Vagina (tissue), 2 donors: Measurements from ENCODE around the gene P2RY8. TPM values are rescaled to one million over a fixed set of nuclear protein-coding genes. Genes with fewer than 3 reads are reported as not detected.

Experiments used
- DNase-seq, 2 donors: peaks; one replicate each; pipeline ENCODE4 v3.0.0-alpha.2; 2017; ENCODE audit errors: extremely low spot score in 2 of 2
- H3K27ac ChIP-seq: fragments of 200-600 bp; sonication (generic); one replicate; pipeline ENCODE4 v1.5.1; 2019
- H3K27me3 ChIP-seq: fragments of 200-600 bp; sonication (generic); one replicate; pipeline ENCODE4 v1.5.1; 2019
- H3K36me3 ChIP-seq, 2 donors: fragments of 200-600 bp; sonication (generic); one replicate each; pipeline ENCODE4 v1.5.1; 2017 to 2019
- H3K4me1 ChIP-seq: fragments of 200-600 bp; sonication (generic); one replicate; pipeline ENCODE4 v1.5.1; 2019
- H3K4me3 ChIP-seq, 2 donors: fragments of 200-600 bp; sonication (generic); 1 replicate in 1 of 2; 2 replicates in 1 of 2; pipeline ENCODE4 v1.5.1; 2016 to 2019
- H3K9me3 ChIP-seq: fragments of 200-600 bp; sonication (generic); one replicate; pipeline ENCODE4 v1.5.1; 2019
- POLR2A ChIP-seq, 2 donors: fragments of 450-650 bp; IDR thresholded peaks; one replicate each; pipeline ENCODE4 v1.6.1; 2017; ENCODE audit warnings: antibody characterized with exemption in 2 of 2, mild to moderate bottlenecking in 2 of 2, moderate library complexity in 2 of 2
- POLR2AphosphoS5 ChIP-seq, 2 donors: sonication (generic); formaldehyde crosslinking; IDR thresholded peaks; one replicate each; pipeline ENCODE4 v1.9.0; 2017; ENCODE audit warnings: antibody characterized with exemption in 2 of 2, mild to moderate bottlenecking in 2 of 2, low read depth in 1 of 2; ENCODE audit not compliant: insufficient read depth in 1 of 2
- intact Hi-C: fragments of 100-400 bp; cut with DNase I; formaldehyde crosslinking; loops from one replicate; pipeline ENCODE4 v1.15.1; 2023
- total RNA-seq: library from RNA; depleted of rRNA; stranded (reverse); fragments of >200 nt; gene quantifications from one replicate; pipeline ENCODE4 v1.2.3, GENCODE V29; 2016
- TF ChIP-seq, protein P1 (sequence below), 3 experiments: fragments of 450-650 bp in 2 of 3; fragments of 200-600 bp in 1 of 3; sonication (generic) in 1 of 3; IDR thresholded peaks; one replicate each; pipeline ENCODE4 v1.5.1; 2017 to 2019; ENCODE audit warnings: antibody characterized with exemption in 3 of 3, mild to moderate bottlenecking in 2 of 3, moderate library complexity in 2 of 3

P2RY8 gene
- total RNA-seq, 1 donor from 2014 or later = 0.74 TPM

DNA sequence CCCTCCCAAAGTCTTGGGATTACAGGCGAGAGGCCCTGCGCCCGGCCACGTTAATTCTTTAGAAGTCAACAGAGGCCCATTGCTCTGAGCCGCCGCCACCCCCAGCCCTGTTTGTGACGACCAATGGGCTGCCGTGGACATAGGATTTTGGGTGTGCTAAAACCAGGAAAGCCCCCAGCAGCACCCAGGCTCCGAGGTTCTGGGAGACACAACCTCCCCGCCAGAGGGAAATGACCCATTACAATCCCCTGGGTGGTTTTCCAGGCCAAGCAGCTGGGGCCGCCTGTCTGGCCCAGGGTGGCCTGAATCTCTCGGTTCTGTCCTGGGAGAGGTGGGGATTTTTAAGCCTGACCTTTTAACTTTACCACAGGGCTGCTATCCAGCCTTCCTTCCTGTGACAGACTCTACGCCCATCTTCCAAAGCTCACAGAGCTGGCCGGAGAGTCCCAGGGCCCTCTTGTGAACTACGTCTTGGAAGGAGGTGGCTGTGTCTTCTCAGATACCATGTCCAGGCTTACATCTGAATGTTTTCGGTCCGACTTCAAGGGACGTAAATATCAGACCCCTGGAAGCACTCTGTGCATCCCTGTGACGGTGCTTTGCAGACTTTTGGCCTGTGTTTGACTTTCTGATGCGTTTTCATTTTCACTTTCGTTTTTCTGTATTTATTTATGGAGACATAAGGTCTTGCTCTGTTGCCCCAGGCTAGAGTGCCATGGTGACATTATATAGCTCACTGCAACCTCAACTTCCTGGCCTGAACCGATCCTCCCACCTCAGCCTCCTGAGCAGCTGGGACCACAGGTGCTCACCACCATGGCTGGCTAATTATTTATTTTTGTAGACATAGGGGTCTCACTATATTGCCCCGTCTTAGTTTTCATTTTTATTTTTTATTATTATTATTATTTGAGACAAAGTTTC lies 36.0 kb downstream of the P2RY8 start:
- no peaks in the 10 kb centered on the region for H3K4me1 ChIP-seq
- TF ChIP-seq, protein P1, sequence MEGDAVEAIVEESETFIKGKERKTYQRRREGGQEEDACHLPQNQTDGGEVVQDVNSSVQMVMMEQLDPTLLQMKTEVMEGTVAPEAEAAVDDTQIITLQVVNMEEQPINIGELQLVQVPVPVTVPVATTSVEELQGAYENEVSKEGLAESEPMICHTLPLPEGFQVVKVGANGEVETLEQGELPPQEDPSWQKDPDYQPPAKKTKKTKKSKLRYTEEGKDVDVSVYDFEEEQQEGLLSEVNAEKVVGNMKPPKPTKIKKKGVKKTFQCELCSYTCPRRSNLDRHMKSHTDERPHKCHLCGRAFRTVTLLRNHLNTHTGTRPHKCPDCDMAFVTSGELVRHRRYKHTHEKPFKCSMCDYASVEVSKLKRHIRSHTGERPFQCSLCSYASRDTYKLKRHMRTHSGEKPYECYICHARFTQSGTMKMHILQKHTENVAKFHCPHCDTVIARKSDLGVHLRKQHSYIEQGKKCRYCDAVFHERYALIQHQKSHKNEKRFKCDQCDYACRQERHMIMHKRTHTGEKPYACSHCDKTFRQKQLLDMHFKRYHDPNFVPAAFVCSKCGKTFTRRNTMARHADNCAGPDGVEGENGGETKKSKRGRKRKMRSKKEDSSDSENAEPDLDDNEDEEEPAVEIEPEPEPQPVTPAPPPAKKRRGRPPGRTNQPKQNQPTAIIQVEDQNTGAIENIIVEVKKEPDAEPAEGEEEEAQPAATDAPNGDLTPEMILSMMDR (IDR thresholded peaks at IDR 0.05) = no peak
- no peak for TF ChIP-seq POLR2AphosphoS5 (IDR thresholded peaks at IDR 0.05; ENCODE audit: insufficient read depth in 1 of 2, low read depth in 1 of 2)
- TF ChIP-seq POLR2A (IDR thresholded peaks at IDR 0.05) = no peak
- DNase-seq = no peak
- no peaks in the 10 kb centered on the region for H3K9me3 ChIP-seq
- H3K4me3 ChIP-seq = no peak overlapping the region
- no peaks in the 10 kb centered on the region for H3K27me3 ChIP-seq
- H3K27ac ChIP-seq = no peak overlapping the region
- H3K36me3 ChIP-seq = no peaks in the 10 kb centered on the region
- intact Hi-C loops = no loop called here

DNA sequence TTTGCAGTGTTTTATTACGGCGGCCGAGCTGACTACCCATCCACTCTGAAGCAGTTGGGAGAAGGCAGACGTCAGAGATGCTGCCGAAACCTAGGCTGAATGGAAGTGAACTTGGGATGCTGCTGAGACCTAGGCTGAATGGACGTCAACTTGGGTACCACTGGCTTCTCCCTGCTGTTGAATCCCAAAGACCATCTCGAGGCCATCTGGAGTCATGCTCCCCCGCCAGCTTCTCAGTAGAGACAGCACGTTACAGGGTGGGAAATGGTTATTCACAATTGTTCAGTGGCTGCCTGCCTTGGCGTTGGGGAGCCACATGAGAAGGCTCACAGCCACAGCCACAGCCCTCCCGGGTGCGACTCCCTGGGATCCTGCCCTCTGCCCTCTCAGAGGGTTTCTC lies 40.9 kb downstream of the P2RY8 start:
- TF ChIP-seq POLR2A (IDR thresholded peaks at IDR 0.05) = no peak
- TF ChIP-seq, protein P1 (IDR thresholded peaks at IDR 0.05) = no peak
- no peak for TF ChIP-seq POLR2AphosphoS5 (IDR thresholded peaks at IDR 0.05; ENCODE audit: insufficient read depth in 1 of 2, low read depth in 1 of 2)
- intact Hi-C loops = no loop called here
- no peak overlapping the region for H3K27ac ChIP-seq
- peak in 1 of 2 donors; percentile 44 for DNase-seq
- no peaks in the 10 kb centered on the region for H3K27me3 ChIP-seq
- H3K4me3 ChIP-seq = no peak overlapping the region
- H3K9me3 ChIP-seq = no peaks in the 10 kb centered on the region
- H3K36me3 ChIP-seq = no peaks in the 10 kb centered on the region
- no peaks in the 10 kb centered on the region for H3K4me1 ChIP-seq

DNA sequence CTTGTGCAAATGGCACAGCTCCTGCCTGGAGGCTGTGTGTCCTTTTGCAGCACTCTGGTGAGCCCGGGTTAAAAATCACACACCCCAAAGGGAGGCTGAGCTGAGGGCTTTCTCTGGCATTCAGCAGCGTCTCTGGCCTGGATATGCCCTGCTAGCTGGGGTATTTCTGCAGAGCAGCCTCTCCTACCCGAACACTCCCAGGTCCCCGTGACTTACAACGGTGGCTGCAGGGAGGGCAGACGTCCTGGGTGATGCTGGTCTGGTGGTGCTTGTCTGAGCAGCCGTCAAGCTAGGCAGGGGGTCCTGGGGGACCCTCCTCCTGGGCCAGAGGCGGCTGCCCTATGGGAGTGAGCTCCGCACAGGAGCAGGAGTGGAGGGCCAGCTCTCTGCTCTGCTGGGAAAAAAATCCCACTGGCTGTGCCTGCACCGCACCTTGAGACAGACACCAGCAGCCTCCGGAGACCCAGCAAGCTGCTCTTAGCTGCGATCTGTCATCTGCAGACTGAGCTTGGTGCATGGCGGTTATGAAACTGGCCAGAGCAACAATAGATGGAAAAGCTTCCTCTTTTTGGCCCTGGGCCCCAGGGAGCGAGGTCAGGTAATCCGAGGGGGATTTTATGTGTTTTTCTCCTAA lies 43.0 kb downstream of the P2RY8 start:
- no peaks in the 10 kb centered on the region for H3K9me3 ChIP-seq
- no peaks in the 10 kb centered on the region for H3K27me3 ChIP-seq
- no peak for DNase-seq
- H3K36me3 ChIP-seq = no peaks in the 10 kb centered on the region
- H3K27ac ChIP-seq = no peak overlapping the region
- no peaks in the 10 kb centered on the region for H3K4me1 ChIP-seq
- H3K4me3 ChIP-seq = no peak overlapping the region
- intact Hi-C loops = no loop called here
- TF ChIP-seq POLR2AphosphoS5 (IDR thresholded peaks at IDR 0.05; ENCODE audit: insufficient read depth in 1 of 2, low read depth in 1 of 2) (no peak), POLR2A (IDR thresholded peaks at IDR 0.05) (no peak)
- TF ChIP-seq, protein P1 (IDR thresholded peaks at IDR 0.05) = no peak

DNA sequence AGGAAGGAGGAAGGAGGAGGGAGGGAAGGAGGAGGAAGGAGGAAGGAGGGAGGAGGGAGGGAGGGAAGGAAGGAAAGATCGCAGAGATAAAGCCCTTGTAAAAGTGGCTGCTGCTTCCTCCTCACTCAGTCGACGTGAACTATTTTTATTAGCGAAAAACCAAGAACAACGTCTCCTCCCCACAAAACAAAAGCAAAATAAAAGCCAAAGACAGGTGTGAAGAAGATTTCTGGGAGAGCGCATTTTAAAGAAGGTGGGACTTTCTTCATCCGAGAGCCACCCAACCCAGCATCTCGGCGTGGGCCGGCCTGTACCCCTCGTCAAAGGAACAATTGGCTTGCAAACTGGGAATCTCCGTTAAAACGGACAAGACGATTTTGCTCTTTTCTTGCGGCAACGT lies 43.6 kb downstream of the P2RY8 start:
- Histone ChIP-seq H3K36me3 (no peaks in the 10 kb centered on the region), H3K9me3 (no peaks in the 10 kb centered on the region), H3K27ac (no peak overlapping the region), H3K4me1 (no peaks in the 10 kb centered on the region), H3K4me3 (no peak overlapping the region), H3K27me3 (no peaks in the 10 kb centered on the region)
- intact Hi-C loops = no loop called here
- DNase-seq = no peak
- TF ChIP-seq POLR2AphosphoS5 (IDR thresholded peaks at IDR 0.05; ENCODE audit: insufficient read depth in 1 of 2, low read depth in 1 of 2) (no peak), POLR2A (IDR thresholded peaks at IDR 0.05) (no peak)
- TF ChIP-seq, protein P1 (IDR thresholded peaks at IDR 0.05) = no peak
